Measurements from ENCODE around the gene TTC34.

The TTC34 gene

GRCh38 chr1:2642131-2642559, 159.3 kb downstream of the TTC34 start:
- DNase-seq (ENCODE audit: low read depth in 2 of 2) = no peak

- DNase-seq (ENCODE audit: low read depth in 2 of 2) = no peak
Measured at GRCh38 chr1:2641381-2642130, 159.9 kb downstream of the TTC34 start.

GRCh38 chr1:2640626-2641025, 160.9 kb downstream of the TTC34 start:
- no peak for DNase-seq (ENCODE audit: low read depth in 2 of 2)

GRCh38 chr1:2639607-2640521, 161.6 kb downstream of the TTC34 start:
- no peak for DNase-seq (ENCODE audit: low read depth in 2 of 2)

GRCh38 chr1:2639203-2639602, 162.3 kb downstream of the TTC34 start:
- no peak for DNase-seq (ENCODE audit: low read depth in 2 of 2)

- no peak for DNase-seq (ENCODE audit: low read depth in 2 of 2)
Measured at GRCh38 chr1:2638466-2639115, 162.9 kb downstream of the TTC34 start.

- no peak for DNase-seq (ENCODE audit: low read depth in 2 of 2)
Measured at GRCh38 chr1:2637442-2638145, 163.9 kb downstream of the TTC34 start.

GRCh38 chr1:2636733-2637132, 164.8 kb downstream of the TTC34 start:
- DNase-seq (ENCODE audit: low read depth in 2 of 2) = no peak

- no peak for DNase-seq (ENCODE audit: low read depth in 2 of 2)
Measured at GRCh38 chr1:2635361-2636010, 166.0 kb downstream of the TTC34 start.

- no peak for DNase-seq (ENCODE audit: low read depth in 2 of 2)
Measured at GRCh38 chr1:2633936-2634491, 167.5 kb downstream of the TTC34 start.

GRCh38 chr1:2633366-2633935, 168.0 kb downstream of the TTC34 start:
- no peak for DNase-seq (ENCODE audit: low read depth in 2 of 2)

- no peak for DNase-seq (ENCODE audit: low read depth in 2 of 2)
Measured at GRCh38 chr1:2632561-2633361, 168.7 kb downstream of the TTC34 start, which contains the start of gene MMEL1. Gene MMEL1, minus strand, starts transcription at chr1:2633016. Its CDS starts 3,532 bp downstream, at chr1:2629484.

- no peak for DNase-seq (ENCODE audit: low read depth in 2 of 2)
Measured at GRCh38 chr1:2632051-2632430, 169.5 kb downstream of the TTC34 start.

- DNase-seq (ENCODE audit: low read depth in 2 of 2) = no peak
Measured at GRCh38 chr1:2631136-2632050, 170.1 kb downstream of the TTC34 start.

GRCh38 chr1:2630498-2631135, 170.9 kb downstream of the TTC34 start:
- no peak for DNase-seq (ENCODE audit: low read depth in 2 of 2)

- no peak for DNase-seq (ENCODE audit: low read depth in 2 of 2)
Measured at GRCh38 chr1:2629627-2630497, 171.6 kb downstream of the TTC34 start.

Data from stimulated activated CD8-positive, alpha-beta memory T cell treated with anti-CD3 and anti-CD28 coated beads, Interleukin-2, amount 100 ng/mL, for 1 hour (primary cell).